HG02938 (cell line): ENCODE measurements around the gene FAM228B.
"Not testable (repeated sequence)": the region's sequence is repeated elsewhere in the genome, so short reads cannot be mapped to it uniquely, and the experiment has no call there.

Source experiments
- ATAC-seq: cut with Tn5 transposase; IDR thresholded peaks from one replicate; pipeline ENCODE4 v1.9.1; 2021; ENCODE audit warnings: mild to moderate bottlenecking, moderate library complexity; ENCODE audit not compliant: unreplicated experiment

Gene FAM228B

GRCh38 chr2:24123195-24123921 lies at the start of gene FAM228B, which contains the start of gene PFN4:
TSS of gene FAM228B (plus strand) at chr2:24123469. CDS start at chr2:24124362, 893 bp downstream.
TSS of gene PFN4 (minus strand) at chr2:24123334. CDS start at chr2:24122535, 799 bp downstream.
- ATAC-seq = peak; percentile 85

GRCh38 chr2:24073816-24074215 lies 49.5 kb upstream of the FAM228B start:
- ATAC-seq = no peak

- no peak for ATAC-seq
Measured at GRCh38 chr2:24075259-24075658, 48.0 kb upstream of the FAM228B start.

DNA sequence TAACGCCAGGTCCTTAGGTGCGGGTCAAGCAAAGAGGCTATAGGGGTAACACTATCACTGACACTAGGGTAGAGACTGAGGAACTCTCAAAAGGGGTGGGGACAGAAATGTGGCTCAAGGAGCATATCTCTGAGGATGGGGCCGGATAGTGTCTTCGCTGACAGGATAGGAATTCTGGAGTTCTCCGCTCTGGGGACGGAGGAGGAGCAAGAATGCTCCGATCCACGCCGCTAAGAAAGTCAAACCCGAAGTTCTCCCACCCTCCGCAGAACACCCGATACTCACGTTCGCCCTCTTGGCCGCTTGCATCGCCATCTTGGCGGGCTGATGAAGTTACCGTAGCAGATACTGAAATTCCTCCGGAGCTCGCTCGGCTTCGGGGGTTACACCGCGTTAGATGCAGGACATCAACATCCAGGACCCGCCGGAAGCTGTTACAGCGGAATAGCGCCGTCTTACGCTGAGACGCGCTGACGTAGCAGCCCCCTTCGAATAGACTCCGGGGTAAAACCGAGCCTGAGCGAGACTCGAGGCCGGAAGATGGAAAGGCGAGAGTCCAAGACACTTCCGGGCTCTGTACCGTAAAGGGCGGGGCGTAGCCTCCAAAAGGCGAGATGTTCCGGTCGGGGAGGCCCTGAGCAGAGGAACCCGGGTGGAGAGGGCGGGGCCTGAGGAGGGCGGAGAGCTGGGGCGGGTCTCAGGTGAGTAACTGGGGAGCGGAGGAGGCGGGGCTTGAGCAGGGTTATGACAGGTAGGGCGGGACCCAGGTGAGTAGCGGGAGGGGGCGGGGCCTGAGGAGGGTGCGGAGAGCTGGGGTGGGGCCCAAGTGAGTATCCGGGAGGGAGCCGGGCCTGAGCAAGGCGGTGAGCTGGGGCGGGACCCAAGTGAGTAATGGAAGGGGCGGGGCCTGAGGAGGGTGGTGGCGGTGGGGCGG lies 47.1 kb upstream of the FAM228B start, which contains the start of gene SF3B6:
Gene SF3B6 (minus strand): TSS at position 412 of the 934 bp plus-strand sequence. CDS start 97 bp downstream, at position 315.
- ATAC-seq = peak; percentile 91

- peak; percentile 13 for ATAC-seq
Measured at GRCh38 chr2:24076849-24077534, 46.3 kb upstream of the FAM228B start.

DNA sequence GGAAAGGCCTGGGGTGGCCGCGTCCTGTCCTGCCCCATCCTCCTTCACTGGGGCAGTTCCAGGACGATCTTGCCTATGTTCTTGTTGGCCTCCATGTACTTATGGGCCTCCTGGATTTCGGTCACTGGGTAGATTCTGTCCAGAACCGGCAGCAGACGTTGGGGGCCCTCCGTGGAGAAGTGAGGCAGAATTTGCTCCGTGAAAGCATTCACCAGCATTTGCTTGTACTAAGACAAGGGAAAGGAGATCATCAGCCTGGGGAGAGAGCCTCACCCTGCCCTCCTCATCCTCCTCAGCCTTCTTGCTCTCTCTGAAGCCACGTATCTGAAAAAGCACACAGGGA lies 45.8 kb upstream of the FAM228B start:
- no peak for ATAC-seq

- no peak for ATAC-seq
Measured at GRCh38 chr2:24077879-24078278, 45.4 kb upstream of the FAM228B start.

DNA sequence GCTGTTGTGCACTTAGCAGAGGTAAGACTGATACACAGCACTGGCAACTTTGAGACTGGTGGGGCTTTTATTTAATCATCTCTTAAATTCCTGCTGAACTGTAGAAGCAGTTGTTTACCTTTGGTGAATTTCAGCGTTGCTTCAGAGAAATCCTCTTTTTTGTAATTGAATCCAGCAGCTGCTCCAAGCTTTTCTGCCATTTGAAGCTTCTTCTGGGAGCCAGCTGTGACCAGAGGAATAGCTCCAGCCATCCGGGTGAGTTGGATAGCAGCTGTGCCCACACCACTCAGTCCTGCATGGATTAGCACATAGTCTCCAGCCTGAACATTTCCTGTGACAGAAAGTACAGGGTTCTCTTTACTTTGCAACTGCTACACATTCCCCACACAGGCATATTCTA lies 42.6 kb upstream of the FAM228B start:
- no peak for ATAC-seq

DNA sequence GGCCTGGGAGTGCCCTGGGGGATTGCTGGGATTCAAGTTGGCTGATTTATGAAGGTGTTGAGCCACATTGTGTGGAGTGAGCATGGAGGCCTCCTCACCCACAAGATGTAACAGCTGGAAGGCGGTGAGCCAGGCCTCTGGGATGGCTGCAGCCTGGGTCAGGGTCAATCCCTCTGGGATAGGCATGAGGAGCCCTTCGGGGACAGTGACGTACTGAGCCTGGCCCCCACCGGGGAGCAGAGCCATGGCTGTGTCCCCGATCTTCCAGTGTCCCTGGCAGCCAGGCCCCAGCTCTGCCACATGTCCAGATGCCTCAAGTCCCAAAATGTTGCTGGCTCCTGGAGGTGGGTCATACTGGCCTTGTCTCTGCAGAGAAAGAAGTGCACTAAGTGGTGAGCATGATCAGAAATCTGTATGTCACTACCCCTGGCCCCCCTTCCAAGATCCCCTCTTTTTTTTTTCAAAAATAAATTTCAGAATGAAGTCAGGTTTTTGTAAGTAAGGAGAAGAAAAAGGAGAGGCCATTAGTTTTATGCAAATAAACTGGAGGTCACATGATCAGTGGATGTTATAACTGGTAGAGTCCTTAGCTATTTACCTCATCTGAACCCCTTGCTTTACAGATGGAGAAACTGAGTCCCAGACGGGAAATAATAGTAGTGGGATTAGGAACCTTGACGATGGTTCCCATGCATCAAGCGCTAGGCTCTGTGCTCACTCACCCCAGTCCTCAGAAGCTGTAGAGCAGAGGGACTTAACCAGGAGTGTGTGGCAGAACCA lies 40.3 kb upstream of the FAM228B start:
- ATAC-seq = no peak

- peak; percentile 74 for ATAC-seq
Measured at GRCh38 chr2:24083567-24084385, 39.5 kb upstream of the FAM228B start.

DNA sequence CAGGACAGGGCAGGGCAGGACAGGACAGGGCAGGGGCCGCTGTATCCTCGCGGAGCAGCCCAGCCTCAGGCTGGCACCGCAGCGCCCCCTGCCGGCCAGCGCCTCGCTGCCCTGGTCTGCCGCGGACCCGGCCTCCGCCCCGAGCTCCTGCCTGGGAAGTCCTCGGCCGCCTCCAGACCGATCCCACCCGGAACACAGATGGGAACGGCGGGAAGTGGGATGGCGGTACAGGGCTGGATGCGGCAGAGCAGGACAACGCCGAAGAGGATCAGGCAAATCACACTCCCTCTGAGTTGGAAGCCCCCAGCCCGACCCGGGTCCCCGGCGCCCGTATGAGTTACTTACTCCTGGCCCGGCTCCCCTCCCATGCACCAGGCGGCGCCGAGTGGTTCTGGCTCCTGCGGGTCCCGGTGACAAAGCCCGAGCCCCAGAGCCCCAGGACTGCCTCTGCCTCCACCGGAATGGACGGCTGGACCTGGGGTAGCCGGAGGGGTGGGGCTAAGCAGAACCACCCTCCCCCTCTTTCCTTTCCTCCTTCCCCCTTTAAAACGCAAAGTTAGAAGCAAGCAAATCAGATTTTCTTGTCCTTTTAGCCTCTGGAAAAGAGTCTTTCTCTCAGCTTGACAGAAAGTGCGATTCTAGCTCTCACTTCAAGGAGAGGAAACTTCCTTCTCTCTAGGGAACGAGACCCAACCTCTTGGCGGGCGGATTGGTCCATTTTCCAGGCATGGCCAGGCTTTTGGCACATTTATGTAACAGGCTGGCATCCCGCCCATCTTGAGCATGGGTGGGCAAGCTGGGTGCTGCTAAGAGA lies 38.7 kb upstream of the FAM228B start, which contains the start of gene TP53I3:
Gene TP53I3 (minus strand): TSS at position 449 of the 814 bp plus-strand sequence. CDS start 508 bp downstream, outside the sequence.
- peak; percentile 77 for ATAC-seq

DNA sequence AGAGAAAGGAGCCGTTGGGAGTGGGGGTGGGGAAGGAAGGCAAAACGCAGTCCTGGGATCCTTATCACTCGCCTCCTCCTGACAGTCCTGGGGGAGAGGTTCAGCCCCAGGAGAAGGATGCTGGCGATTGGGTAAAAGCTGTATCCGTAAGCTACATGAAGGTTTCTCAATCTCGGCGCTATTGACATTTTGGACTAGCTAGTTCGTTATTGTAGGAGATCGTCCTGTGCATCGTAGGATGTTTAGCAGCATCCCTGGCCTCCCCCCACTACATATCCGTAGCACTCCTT lies 38.1 kb upstream of the FAM228B start:
- no peak for ATAC-seq

- ATAC-seq = no peak
Measured at GRCh38 chr2:24086241-24086640, 37.0 kb upstream of the FAM228B start.

DNA sequence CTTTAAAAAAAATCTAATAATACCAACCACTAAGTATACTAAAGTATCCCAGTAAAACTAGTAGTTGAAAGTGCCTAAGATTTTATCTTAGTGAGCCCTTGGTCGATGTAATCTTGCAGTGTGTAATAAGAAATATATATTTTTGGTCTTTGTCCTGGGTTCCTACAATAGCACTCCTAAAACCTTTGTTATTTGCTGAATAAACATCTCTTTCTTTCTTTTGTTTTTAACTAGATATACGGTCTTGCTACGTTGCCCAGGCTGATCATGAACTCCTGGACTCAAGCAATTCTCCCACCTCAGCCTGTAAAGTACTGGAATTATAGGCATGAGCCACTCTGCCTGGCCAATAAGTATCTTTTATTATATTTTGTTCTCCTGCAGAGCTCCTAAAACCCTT lies 36.2 kb upstream of the FAM228B start:
- ATAC-seq = no peak

- ATAC-seq = no peak
Measured at GRCh38 chr2:24088821-24089359, 34.4 kb upstream of the FAM228B start.

- ATAC-seq = not testable (repeated sequence)
Measured at GRCh38 chr2:24093270-24093669, 30.0 kb upstream of the FAM228B start.

GRCh38 chr2:24095171-24095677 lies 28.0 kb upstream of the FAM228B start:
- not testable (repeated sequence) for ATAC-seq

GRCh38 chr2:24100732-24101131 lies 22.5 kb upstream of the FAM228B start:
- ATAC-seq = not testable (repeated sequence)
